Endothelial cell (in vitro differentiated cells): ENCODE results near the gene HASPIN. TPM values are rescaled to one million over a fixed set of nuclear protein-coding genes. Genes with fewer than 3 reads are reported as not detected.
"Not testable (repeated sequence)": the region's sequence is repeated elsewhere in the genome, so short reads cannot be mapped to it uniquely, and the experiment has no call there.

Experiments used
- DNase-seq: peaks from one replicate; pipeline ENCODE4 v3.0.0; 2021; ENCODE audit warnings: low spot score
- H3K27ac Mint-ChIP-seq: one replicate; pipeline ENCODE4 v1.8.0; 2021; ENCODE audit warnings: mixed read lengths, inconsistent platforms; ENCODE audit not compliant: unreplicated experiment
- H3K27me3 Mint-ChIP-seq: one replicate; pipeline ENCODE4 v1.8.0; 2021; ENCODE audit warnings: mild to moderate bottlenecking, moderate library complexity, mixed read lengths, inconsistent platforms; ENCODE audit not compliant: unreplicated experiment
- H3K36me3 Mint-ChIP-seq: one replicate; pipeline ENCODE4 v1.8.0; 2021; ENCODE audit warnings: mild to moderate bottlenecking, low read depth, mixed read lengths, inconsistent platforms; ENCODE audit not compliant: unreplicated experiment
- H3K4me1 Mint-ChIP-seq: one replicate; pipeline ENCODE4 v1.8.0; 2021; ENCODE audit warnings: mild to moderate bottlenecking, mixed read lengths, inconsistent platforms; ENCODE audit not compliant: unreplicated experiment
- H3K4me3 Mint-ChIP-seq: one replicate; pipeline ENCODE4 v1.8.0; 2021; ENCODE audit warnings: mild to moderate bottlenecking, mixed read lengths, inconsistent platforms; ENCODE audit not compliant: unreplicated experiment
- H3K9me3 Mint-ChIP-seq: one replicate; pipeline ENCODE4 v1.8.0; 2021; ENCODE audit warnings: mixed read lengths, inconsistent platforms; ENCODE audit not compliant: unreplicated experiment
- CTCF ChIP-seq: fragments of 200-600 bp; sonication (generic); IDR thresholded peaks from one replicate; pipeline ENCODE4 v1.5.0; 2021; ENCODE audit warnings: antibody characterized with exemption; ENCODE audit not compliant: unreplicated experiment
- total RNA-seq: library from RNA; stranded (reverse); fragmentation: NEBNext Ultra II Directional; extraction: Animal tissue kit (Norgen Biotek cat#: 25700); gene quantifications from one replicate; pipeline ENCODE4 v1.2.1, GENCODE V29; 2021; ENCODE audit not compliant: unreplicated experiment

The HASPIN gene
- total RNA-seq, 1 donor from 2014 or later: 5.2 TPM

- Mint-ChIP-seq H3K4me3 (no peak overlapping the region), H3K27me3 (peaks cover under 1% of the 10 kb centered on the region), H3K9me3 (no peaks in the 10 kb centered on the region), H3K36me3 (no peaks in the 10 kb centered on the region), H3K27ac (peak overlapping the region; percentile 13), H3K4me1 (peaks cover under 1% of the 10 kb centered on the region)
- no peak for DNase-seq
- no peak for TF ChIP-seq CTCF
Observed at GRCh38 chr17:3732210-3732621, 8.5 kb downstream of the HASPIN start.

- H3K27ac Mint-ChIP-seq, H3K36me3 Mint-ChIP-seq, DNase-seq, H3K9me3 Mint-ChIP-seq, H3K4me1 Mint-ChIP-seq, H3K4me3 Mint-ChIP-seq, H3K27me3 Mint-ChIP-seq: not testable (repeated sequence)
Observed at GRCh38 chr17:3734911-3735276, 11.2 kb downstream of the HASPIN start.

- Mint-ChIP-seq H3K27ac (no peak overlapping the region), H3K36me3 (no peaks in the 10 kb centered on the region), H3K4me3 (no peak overlapping the region), H3K27me3 (peaks cover 3% of the 10 kb centered on the region), H3K9me3 (no peaks in the 10 kb centered on the region), H3K4me1 (peaks cover 2% of the 10 kb centered on the region)
- no peak for TF ChIP-seq CTCF
- DNase-seq: no peak
Observed at GRCh38 chr17:3735515-3735914, 11.8 kb downstream of the HASPIN start.

- no peak for TF ChIP-seq CTCF
- DNase-seq: no peak
- Mint-ChIP-seq H3K4me1 (peaks cover 2% of the 10 kb centered on the region), H3K27me3 (peaks cover 5% of the 10 kb centered on the region), H3K36me3 (no peaks in the 10 kb centered on the region), H3K9me3 (no peaks in the 10 kb centered on the region), H3K27ac (peak overlapping the region; percentile 16), H3K4me3 (no peak overlapping the region)
Observed at GRCh38 chr17:3738562-3739295, 15.0 kb downstream of the HASPIN start.

GRCh38 chr17:3739422-3740124 lies 15.9 kb downstream of the HASPIN start:
- no peaks in the 10 kb centered on the region for H3K36me3 Mint-ChIP-seq
- H3K27ac Mint-ChIP-seq: no peak overlapping the region
- peaks cover 5% of the 10 kb centered on the region for H3K27me3 Mint-ChIP-seq
- no peak overlapping the region for H3K4me3 Mint-ChIP-seq
- DNase-seq: no peak
- no peaks in the 10 kb centered on the region for H3K9me3 Mint-ChIP-seq
- TF ChIP-seq CTCF: no peak
- H3K4me1 Mint-ChIP-seq: peaks cover 2% of the 10 kb centered on the region
